Embryonic facial prominence (tissue), 1 donor: Measurements from ENCODE around the gene NUBP1.

ENCODE experiments used
- DNase-seq: peaks from one replicate; pipeline ENCODE4 v3.0.0-alpha.2; 2016; ENCODE audit errors: extremely low spot score

Gene NUBP1

DNA sequence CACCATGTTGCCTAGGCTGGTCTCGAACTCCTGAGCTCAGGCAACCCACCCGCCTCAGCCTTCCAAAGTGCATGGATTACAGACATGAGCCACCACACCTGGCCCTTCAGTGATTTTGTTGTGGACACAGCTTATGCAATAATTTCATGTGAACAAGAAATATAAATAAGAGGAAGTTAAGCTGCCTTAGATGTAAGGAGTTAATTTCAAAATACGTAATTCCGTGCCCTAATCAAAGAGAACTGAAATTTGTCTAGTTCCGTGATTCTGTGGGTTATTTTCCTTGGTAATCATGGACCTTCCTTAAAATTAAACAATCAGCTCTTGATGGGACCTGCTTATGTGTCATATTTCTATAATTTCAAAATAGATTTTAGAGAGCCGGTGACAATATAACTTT, 63.1 kb downstream of the NUBP1 start:
- no peak for DNase-seq

DNA sequence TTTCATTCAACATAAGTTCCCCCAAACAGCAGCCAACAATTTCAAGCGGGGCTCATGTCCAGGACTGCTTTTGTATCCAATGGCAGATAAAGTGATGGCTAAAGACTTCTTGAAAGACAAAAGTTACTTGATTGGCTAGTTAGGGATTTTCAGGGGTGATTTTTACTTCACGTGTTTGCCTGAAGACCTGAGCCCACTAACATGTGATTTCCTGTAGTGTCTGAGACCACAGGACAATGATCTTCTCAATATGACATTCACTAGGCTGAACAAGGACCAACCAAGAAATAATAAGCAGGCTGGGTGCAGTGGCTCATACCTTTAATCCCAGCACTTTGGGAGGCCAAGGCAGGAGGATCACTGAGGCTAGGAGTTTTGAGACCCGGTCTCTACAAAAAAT, 64.6 kb downstream of the NUBP1 start:
- no peak for DNase-seq

DNA sequence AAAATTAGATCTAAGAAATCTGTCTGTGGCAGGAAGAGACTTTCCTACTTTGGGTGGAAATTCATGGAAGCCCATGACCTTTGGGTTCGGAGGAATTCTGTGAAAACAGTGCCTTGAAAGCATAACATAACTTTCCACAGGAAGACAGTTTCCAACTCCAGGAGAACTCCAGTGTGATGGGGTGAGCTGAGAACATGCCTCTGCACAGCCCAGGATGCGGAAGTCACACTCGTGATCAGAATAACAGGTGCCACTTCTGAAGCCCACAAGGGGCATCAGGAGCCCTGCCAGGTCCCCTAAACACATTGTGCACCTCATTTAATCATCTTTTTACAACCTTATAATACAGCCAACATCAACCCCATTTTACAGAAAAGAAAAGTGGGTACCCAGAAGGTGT, 65.2 kb downstream of the NUBP1 start:
- DNase-seq = no peak

DNA sequence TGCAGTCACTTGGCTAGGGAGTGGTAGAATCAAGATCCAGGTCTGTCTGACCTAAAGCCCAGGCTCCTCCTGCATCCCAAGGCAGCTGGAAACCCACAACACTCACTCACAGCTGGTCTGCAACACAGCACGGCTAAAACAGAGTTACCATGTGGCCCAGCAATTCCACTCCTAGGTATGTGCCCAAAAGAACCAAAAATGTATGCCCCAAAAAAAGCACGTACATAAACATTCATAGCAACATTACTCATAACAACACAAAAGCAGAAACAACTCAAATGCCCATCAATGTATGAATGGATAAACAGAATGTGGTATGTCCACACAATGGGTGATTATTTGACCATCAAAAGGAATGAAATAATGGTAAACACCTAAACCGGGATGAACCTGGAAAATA, 66.1 kb downstream of the NUBP1 start:
- no peak for DNase-seq

DNA sequence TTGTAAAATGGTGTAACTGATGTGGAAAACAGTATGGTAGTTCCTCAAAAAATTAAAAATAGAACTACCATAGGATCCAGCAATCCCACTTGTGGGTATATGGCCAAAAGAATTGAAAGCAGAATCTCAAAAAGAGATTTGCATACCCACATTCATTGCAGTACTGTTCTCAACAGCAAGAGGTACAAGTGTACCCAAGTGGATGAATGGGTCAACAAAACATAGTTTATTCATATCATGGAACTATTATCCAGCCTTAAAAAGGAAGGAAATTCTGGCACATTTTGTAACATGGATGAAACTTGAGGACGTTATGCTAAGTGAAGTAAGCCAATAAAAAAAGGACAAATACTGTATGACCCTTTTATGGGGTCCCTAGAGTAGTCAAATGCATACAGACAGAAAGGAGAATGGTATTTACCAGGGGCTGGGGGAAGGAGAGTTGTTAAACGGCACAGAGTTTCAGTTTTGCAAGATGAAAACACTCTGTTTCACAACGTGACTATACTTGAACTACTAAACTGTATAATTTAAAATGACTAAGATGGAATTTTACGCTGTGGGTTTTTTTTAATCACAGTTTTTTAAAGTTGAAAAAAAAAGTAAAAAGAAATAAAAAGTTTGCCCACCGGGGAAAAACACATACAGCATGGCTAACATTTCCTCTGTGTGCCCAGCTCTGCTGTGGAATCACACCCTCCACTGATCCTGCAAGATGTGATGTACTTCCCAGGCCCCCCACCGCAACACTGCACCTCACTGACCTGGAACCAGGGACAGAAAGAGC, 68.9 kb downstream of the NUBP1 start:
- no peak for DNase-seq

DNA sequence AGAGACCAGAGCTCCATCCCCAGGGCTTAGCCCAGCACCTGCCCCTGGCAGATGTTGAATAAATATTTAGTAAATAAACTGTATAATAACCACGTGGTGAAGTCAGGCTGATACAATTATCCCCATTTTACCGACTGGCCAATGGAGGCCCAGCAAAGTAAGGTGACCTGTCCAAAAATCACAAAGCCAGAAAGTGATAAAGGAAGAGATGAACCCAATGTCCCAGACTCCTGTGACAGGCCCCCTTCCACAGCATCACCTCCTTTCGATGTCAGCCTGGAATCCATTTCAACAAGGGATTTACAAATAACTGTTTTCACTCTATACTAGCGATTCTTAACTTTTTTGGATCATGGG, 69.4 kb downstream of the NUBP1 start:
- DNase-seq = no peak

DNA sequence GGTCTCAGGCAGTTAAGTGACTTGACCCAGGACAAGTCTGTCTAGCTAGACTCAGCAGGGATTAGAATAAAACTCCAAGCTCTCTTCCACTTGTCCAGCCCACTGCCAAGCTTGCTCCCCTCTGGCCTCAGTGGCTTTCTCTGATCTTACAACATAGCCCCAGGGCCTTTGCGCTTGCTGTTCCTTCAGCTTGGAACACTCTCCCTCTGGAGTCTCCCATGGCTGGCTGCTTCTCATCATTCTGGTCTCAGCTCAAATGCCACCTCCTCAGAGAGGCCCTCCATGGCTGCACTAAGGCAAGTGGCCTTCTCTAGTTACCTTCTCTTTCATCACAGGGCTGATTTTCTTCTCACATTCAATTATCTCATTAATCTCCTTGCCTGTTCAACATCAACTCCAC, 73.9 kb downstream of the NUBP1 start:
- no peak for DNase-seq

DNA sequence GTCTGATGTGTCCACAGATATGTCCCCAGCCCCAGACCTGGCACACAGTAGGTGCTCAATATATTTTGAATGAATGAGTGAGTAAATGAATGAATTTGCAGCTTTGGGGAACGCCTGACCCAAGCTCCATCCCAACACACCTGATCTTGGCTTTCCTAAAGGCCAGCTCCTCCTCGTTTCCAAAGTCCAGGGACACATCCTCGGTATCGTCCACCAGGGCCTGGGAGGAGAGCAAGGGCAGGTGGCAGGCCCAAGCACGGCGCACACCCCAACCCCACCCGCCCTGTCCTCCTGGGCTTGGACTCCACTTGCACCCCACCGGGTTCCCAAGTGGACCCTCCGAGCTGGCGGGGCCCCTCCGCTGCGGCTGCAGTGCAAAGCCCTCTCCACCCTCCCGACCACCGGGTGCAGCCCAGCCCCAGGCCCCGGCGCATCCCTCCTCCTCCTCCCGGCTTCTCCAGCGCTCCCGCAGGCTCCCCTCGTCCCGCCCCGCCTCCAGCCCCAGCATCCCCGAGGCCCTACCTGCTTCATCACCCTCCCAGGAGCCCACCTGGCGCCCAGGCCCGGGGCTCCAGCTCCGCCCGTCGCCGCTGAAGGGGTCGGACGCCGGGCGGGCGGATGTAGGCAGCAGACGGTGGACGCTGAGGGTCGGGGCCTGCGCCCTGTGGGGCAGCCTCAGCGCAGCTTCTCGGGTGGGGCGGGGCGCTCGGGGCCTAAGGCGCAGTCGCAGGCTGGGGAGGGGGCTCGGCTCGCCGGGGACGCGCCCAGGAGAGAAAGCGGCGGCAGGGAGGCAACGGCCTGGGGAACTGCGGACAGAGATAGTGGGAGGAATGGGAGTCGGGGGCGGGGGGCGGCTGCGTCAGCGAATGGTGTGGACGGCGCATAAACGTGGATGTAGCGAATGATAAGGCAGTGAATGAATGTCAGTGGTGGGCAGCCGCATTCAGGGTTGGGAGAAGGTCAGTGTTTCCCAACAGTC, 74.6 kb downstream of the NUBP1 start, which contains the start of gene TVP23A:
TVP23A (minus strand) TSS at position 832 of the 979 bp plus-strand sequence; CDS start at position 531, 301 bp downstream.
- DNase-seq = no peak
